VCaP (cell line): Measurements from ENCODE around the gene HAAO.

Experiments
- H3K27ac ChIP-seq: fragments of 450-650 bp; 2 replicates; pipeline ENCODE4 v1.5.1; 2017
- TF ChIP-seq, protein P1 (sequence below): fragments of 450-650 bp; conservative IDR thresholded peaks from 2 replicates; pipeline ENCODE4 v1.5.1; 2017; ENCODE audit warnings: mild to moderate bottlenecking, moderate library complexity

The HAAO gene

GRCh38 chr2:42722320-42723190 is 69.8 kb downstream of the HAAO start:
- H3K27ac ChIP-seq, result no peak overlapping the region
- TF ChIP-seq, protein P1, sequence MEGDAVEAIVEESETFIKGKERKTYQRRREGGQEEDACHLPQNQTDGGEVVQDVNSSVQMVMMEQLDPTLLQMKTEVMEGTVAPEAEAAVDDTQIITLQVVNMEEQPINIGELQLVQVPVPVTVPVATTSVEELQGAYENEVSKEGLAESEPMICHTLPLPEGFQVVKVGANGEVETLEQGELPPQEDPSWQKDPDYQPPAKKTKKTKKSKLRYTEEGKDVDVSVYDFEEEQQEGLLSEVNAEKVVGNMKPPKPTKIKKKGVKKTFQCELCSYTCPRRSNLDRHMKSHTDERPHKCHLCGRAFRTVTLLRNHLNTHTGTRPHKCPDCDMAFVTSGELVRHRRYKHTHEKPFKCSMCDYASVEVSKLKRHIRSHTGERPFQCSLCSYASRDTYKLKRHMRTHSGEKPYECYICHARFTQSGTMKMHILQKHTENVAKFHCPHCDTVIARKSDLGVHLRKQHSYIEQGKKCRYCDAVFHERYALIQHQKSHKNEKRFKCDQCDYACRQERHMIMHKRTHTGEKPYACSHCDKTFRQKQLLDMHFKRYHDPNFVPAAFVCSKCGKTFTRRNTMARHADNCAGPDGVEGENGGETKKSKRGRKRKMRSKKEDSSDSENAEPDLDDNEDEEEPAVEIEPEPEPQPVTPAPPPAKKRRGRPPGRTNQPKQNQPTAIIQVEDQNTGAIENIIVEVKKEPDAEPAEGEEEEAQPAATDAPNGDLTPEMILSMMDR, result no peak

- TF ChIP-seq, protein P1, result no peak
- H3K27ac ChIP-seq, result no peak overlapping the region
These were observed 70.5 kb downstream of the HAAO start for GRCh38 chr2:42721898-42722297.
